ENCODE results near the gene ARL17A.
"Not testable (repeated sequence)": the region's sequence is repeated elsewhere in the genome, so short reads cannot be mapped to it uniquely, and the experiment has no call there.

DNA sequence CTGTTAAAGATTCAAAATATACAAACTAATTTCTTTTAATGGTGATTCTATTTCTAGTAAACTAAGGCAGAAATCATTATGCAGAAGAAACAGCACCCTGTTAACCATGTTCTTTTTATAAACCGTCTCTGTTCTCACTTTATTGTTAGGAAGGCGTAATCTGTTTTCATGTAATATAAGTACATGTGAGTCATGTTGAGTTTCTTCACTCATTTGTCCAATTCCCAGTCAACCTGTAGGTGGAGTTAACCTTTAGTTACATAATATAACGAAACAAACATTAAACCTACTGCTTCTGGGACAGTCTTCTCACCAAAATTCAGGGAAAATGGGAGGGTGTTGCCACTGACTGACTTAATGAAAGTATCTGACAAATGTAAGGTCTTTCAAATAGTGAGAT, 105.0 kb downstream of the ARL17A start:
- TF ChIP-seq, protein P1, sequence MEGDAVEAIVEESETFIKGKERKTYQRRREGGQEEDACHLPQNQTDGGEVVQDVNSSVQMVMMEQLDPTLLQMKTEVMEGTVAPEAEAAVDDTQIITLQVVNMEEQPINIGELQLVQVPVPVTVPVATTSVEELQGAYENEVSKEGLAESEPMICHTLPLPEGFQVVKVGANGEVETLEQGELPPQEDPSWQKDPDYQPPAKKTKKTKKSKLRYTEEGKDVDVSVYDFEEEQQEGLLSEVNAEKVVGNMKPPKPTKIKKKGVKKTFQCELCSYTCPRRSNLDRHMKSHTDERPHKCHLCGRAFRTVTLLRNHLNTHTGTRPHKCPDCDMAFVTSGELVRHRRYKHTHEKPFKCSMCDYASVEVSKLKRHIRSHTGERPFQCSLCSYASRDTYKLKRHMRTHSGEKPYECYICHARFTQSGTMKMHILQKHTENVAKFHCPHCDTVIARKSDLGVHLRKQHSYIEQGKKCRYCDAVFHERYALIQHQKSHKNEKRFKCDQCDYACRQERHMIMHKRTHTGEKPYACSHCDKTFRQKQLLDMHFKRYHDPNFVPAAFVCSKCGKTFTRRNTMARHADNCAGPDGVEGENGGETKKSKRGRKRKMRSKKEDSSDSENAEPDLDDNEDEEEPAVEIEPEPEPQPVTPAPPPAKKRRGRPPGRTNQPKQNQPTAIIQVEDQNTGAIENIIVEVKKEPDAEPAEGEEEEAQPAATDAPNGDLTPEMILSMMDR (IDR thresholded peaks at IDR 0.05): not testable (repeated sequence)
- TF ChIP-seq POLR2A (IDR thresholded peaks at IDR 0.05): not testable (repeated sequence)
